ENCODE measurements around the gene NHP2. TPM values are rescaled to one million over a fixed set of nuclear protein-coding genes. Genes with fewer than 3 reads are reported as not detected.

Gene NHP2
- total and polyA plus RNA-seq, 4 experiments from 2014 or later = 64.1 to 250 (median 139) TPM

DNA sequence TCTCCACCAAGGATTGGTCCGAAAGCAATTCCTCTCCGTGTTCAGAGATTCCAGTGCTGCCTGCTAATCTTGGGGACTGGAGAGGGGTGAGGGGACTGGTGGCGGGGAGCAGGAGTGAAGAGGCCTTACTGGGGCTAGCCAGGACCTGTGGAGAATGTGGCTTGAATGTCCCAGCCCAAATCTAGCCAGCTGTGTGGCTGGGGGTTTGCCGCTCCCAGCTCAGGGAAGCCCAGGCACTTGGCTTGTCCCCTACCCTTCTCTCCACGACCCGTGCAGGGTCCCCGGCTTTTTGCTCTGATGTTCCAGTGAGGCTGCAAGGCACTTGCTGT, 37.9 kb downstream of the NHP2 start:
- ChIA-PET CTCF (ENCODE audit: partially characterized antibody) (interaction anchor here (1.3 kb wide), 1 partner anchor 15 kb away, joined by 3 read pairs; the partner anchor contains the start of gene RMND5B), POLR2A (ENCODE audit: partially characterized antibody) (interaction anchor here (1.1 to 1.8 kb wide), 3 partner anchors 15 to 91 kb away, joined by 3 to 6 read pairs (median 5); partner anchors contain the start of genes NHP2 and RMND5B)
- DNase-seq = no peak
- H3K4me3 ChIP-seq (ENCODE audit: low read length in 2 of 2) = no peak overlapping the region
- H3K4me3 Mint-ChIP-seq = peak overlapping the region in 6 of 8 donors; percentile 28 to 95 (median 52)
- H3K27ac Mint-ChIP-seq = peak overlapping the region in 6 of 7 donors; percentile 66 to 91 (median 80)
- H3K4me1 ChIP-seq (ENCODE audit: insufficient read depth, low read length) = peaks cover 49% of the 10 kb centered on the region
- no peaks in the 10 kb centered on the region for H3K36me3 ChIP-seq (ENCODE audit: insufficient read depth, low read length)
- peaks cover 22 to 48% (median 31%) of the 10 kb centered on the region in 4 donors for H3K4me1 Mint-ChIP-seq
- H3K9me3 ChIP-seq (ENCODE audit: control insufficient read depth in 1 of 2, low read length in 2 of 2) = no peaks in the 10 kb centered on the region
- H3K36me3 Mint-ChIP-seq = peaks cover 0 to 6% of the 10 kb centered on the region in 2 donors
- no peaks in the 10 kb centered on the region for H3K9me3 Mint-ChIP-seq
- H3K27me3 ChIP-seq (ENCODE audit: insufficient read depth, low read length) = no peaks in the 10 kb centered on the region
- H3K27ac ChIP-seq (ENCODE audit: low read depth, low read length) = no peak overlapping the region
- intact Hi-C loops (cut with micrococcal nuclease) = no loop called here
- H3K27me3 Mint-ChIP-seq = peaks cover 0 to 2% of the 10 kb centered on the region in 2 donors

DNA sequence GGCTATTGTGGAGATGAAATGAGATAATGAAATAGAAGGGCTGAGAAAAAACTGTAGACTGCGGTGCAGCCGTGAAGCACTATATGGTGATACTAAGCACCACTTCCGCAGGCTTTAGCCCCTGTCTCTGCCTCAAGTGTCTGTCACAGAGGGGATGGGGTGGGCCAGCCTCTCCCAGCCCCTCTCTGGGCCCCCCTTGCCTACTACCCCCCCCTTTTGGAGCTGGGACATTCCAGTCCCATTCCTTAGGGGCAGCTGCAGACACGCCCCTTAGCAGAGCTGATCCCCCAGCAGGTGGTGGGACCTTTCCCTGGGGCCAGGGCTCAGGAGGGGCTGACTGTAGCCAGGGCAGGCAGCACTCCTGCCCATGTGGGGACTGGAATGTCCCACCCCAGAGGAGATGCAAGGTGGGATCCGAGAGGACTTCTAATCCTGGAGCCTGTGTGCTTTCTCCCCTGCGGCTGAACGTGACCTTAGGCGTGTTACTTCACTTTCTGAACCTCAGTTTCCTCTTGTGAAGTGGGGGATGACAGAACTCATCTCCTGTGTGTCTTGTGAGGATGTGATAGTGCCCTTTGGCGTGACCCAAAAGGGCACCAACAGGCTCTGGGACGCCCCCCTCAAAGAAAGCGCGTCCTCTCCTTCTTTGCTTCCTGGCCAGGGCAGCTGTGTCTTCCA, 38.4 kb downstream of the NHP2 start:
- intact Hi-C loops (cut with micrococcal nuclease) = no loop called here
- H3K27ac Mint-ChIP-seq = peak overlapping the region; percentile 73 to 91 (median 86)

GRCh38 chr5:178114325-178115135, 39.2 kb downstream of the NHP2 start:
- POLR2A ChIA-PET (ENCODE audit: partially characterized antibody) = interaction anchor here (0.8 to 1.7 kb wide), 6 partner anchors 10 to 90 kb away, joined by 3 to 6 read pairs (median 4); partner anchors contain the start of genes HNRNPAB, NHP2 and RMND5B
- peak overlapping the region; percentile 45 to 57 for H3K4me3 ChIP-seq (ENCODE audit: low read length in 2 of 2)
- DNase-seq = peak; percentile 41 to 73 (median 46)
- no peaks in the 10 kb centered on the region for H3K36me3 ChIP-seq (ENCODE audit: insufficient read depth, low read length)
- peak overlapping the region; percentile 73 to 91 (median 87) for H3K27ac Mint-ChIP-seq
- H3K27ac ChIP-seq (ENCODE audit: low read depth, low read length) = peak overlapping the region; percentile 20
- H3K27me3 Mint-ChIP-seq = peaks cover 0 to 2% of the 10 kb centered on the region in 2 donors
- H3K9me3 ChIP-seq (ENCODE audit: control insufficient read depth in 1 of 2, low read length in 2 of 2) = no peaks in the 10 kb centered on the region
- H3K9me3 Mint-ChIP-seq = no peaks in the 10 kb centered on the region
- peaks cover 0 to 6% of the 10 kb centered on the region in 2 donors for H3K36me3 Mint-ChIP-seq
- H3K27me3 ChIP-seq (ENCODE audit: insufficient read depth, low read length) = no peaks in the 10 kb centered on the region
- peaks cover 20 to 50% (median 29%) of the 10 kb centered on the region in 4 donors for H3K4me1 Mint-ChIP-seq
- peaks cover 45% of the 10 kb centered on the region for H3K4me1 ChIP-seq (ENCODE audit: insufficient read depth, low read length)
- CTCF ChIA-PET (ENCODE audit: partially characterized antibody) = no interaction called here
- intact Hi-C loops (cut with micrococcal nuclease) = loop anchor here (5.0 kb wide), 1 partner anchor 38 kb away; the partner anchor contains the start of gene NHP2
- peak overlapping the region; percentile 83 to 95 (median 86) for H3K4me3 Mint-ChIP-seq

More for the DNA sequence above, 38.4 kb downstream of the NHP2 start:
- Histone ChIP-seq H3K27me3 (ENCODE audit: insufficient read depth, low read length) (no peaks in the 10 kb centered on the region), H3K4me1 (ENCODE audit: insufficient read depth, low read length) (peaks cover 45% of the 10 kb centered on the region), H3K36me3 (ENCODE audit: insufficient read depth, low read length) (no peaks in the 10 kb centered on the region), H3K27ac (ENCODE audit: low read depth, low read length) (no peak overlapping the region), H3K4me3 (ENCODE audit: low read length in 2 of 2) (peak overlapping the region in 1 of 2 donors; percentile 45), H3K9me3 (ENCODE audit: control insufficient read depth in 1 of 2, low read length in 2 of 2) (no peaks in the 10 kb centered on the region)
- POLR2A ChIA-PET (ENCODE audit: partially characterized antibody) = interaction anchor here (0.8 to 1.5 kb wide), 3 partner anchors 16 to 38 kb away, joined by 4 to 6 read pairs (median 6); partner anchors contain the start of genes NHP2 and RMND5B
- Mint-ChIP-seq H3K9me3 (no peaks in the 10 kb centered on the region), H3K27me3 (peaks cover 0 to 2% of the 10 kb centered on the region in 2 donors), H3K4me3 (peak overlapping the region; percentile 73 to 95 (median 86)), H3K36me3 (peaks cover 0 to 6% of the 10 kb centered on the region in 2 donors), H3K4me1 (peaks cover 20 to 50% (median 29%) of the 10 kb centered on the region in 4 donors)
- DNase-seq = no peak
- CTCF ChIA-PET (ENCODE audit: partially characterized antibody) = interaction anchor here (1.3 kb wide), 1 partner anchor 15 kb away, joined by 3 read pairs; the partner anchor contains the start of gene RMND5B

DNA sequence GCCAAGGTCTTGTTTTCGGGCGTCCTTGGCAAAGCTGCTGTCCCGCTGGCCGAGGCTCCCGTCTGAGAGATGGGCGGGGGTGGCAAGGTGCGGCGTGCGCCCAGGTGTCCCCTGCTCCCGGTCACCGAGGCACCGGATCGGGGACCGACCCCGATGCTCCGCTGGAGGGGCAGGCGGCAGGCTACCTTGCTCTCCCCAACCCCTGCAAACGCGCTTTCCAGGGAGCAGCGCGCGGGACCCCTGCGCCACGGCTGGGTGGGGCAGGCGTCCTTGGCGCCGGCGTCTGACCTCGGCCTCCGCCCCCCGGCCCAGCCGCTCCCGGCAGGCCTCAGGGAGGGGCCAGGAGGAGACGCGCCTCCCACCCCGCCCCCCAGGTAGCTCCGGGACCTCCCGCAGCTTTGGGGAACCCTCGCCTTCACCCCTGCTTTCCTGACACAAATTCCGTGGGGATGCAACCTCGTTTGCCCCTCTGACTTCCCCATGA, 39.8 kb downstream of the NHP2 start:
- Histone ChIP-seq H3K4me3 (ENCODE audit: low read length in 2 of 2) (peak overlapping the region; percentile 45 to 57), H3K36me3 (ENCODE audit: insufficient read depth, low read length) (no peaks in the 10 kb centered on the region), H3K27me3 (ENCODE audit: insufficient read depth, low read length) (no peaks in the 10 kb centered on the region), H3K27ac (ENCODE audit: low read depth, low read length) (peak overlapping the region; percentile 20), H3K9me3 (ENCODE audit: control insufficient read depth in 1 of 2, low read length in 2 of 2) (no peaks in the 10 kb centered on the region), H3K4me1 (ENCODE audit: insufficient read depth, low read length) (peaks cover 45% of the 10 kb centered on the region)
- Mint-ChIP-seq H3K36me3 (peaks cover 0 to 6% of the 10 kb centered on the region in 2 donors), H3K27ac (peak overlapping the region; percentile 73 to 91 (median 87)), H3K27me3 (peaks cover 0 to 2% of the 10 kb centered on the region in 2 donors), H3K4me3 (peak overlapping the region; percentile 83 to 95 (median 86)), H3K9me3 (no peaks in the 10 kb centered on the region), H3K4me1 (peaks cover 20 to 50% (median 31%) of the 10 kb centered on the region in 4 donors)
- ChIA-PET POLR2A (ENCODE audit: partially characterized antibody) (interaction anchor here (0.8 to 1.7 kb wide), 5 partner anchors 11 to 91 kb away, joined by 3 to 6 read pairs (median 5); partner anchors contain the start of genes HNRNPAB, NHP2 and RMND5B), CTCF (ENCODE audit: partially characterized antibody) (no interaction called here)
- intact Hi-C loops (cut with micrococcal nuclease) = loop anchor here (1.0 to 5.0 kb wide), 3 partner anchors 7 to 38 kb away; partner anchors contain the start of gene NHP2
- no peak for DNase-seq

DNA sequence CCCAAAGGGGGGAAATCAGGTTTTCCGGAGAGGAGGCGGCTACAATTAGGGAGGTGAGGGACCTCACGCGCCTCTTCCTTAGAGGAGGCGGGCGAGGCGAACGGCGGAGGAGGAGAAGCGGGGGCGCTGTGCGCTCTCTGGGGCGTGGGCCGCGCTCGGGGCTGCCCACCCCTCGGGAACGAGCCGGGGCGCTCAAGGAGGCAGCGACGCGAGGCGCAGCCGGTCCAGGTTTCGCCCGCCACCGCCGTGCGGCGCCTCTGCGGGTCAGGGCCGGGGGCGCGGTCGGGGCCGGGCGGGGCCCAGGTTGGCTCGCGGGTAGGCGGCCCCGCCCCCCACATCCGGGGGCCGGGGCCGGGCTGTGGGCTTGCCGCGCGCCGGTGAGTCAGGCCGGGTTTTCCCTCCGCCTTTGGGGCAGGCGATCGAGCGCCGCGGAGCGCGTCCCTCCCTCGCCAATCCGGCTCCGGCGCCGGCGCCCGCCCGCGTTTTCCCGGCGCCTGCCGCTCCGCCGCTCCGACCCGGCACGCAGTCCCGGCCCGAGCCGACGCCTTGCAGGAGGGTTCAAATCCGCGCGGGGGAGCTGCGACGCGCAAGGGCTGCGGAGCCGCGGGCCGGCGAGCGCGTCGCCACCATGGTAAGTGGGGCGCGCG, 40.4 kb downstream of the NHP2 start, which contains the start of gene N4BP3:
Gene N4BP3, plus strand, starts transcription at position 392 of the 647 bp plus-strand sequence. CDS start 6,052 bp downstream, outside the sequence.
- intact Hi-C loops (cut with micrococcal nuclease) = loop anchor here (1.0 to 5.0 kb wide), 3 partner anchors 8 to 39 kb away; partner anchors contain the start of gene NHP2
- Histone ChIP-seq H3K9me3 (ENCODE audit: control insufficient read depth in 1 of 2, low read length in 2 of 2) (no peaks in the 10 kb centered on the region), H3K4me3 (ENCODE audit: low read length in 2 of 2) (peak within 1 kb of the TSS; percentile 45 to 57), H3K36me3 (ENCODE audit: insufficient read depth, low read length) (no peaks in the 10 kb centered on the region), H3K27me3 (ENCODE audit: insufficient read depth, low read length) (no peaks in the 10 kb centered on the region), H3K4me1 (ENCODE audit: insufficient read depth, low read length) (peaks cover 43% of the 10 kb centered on the region), H3K27ac (ENCODE audit: low read depth, low read length) (peak within 1 kb of the TSS; percentile 32)
- POLR2A ChIA-PET (ENCODE audit: partially characterized antibody) = interaction anchor here (0.8 to 1.7 kb wide), 4 partner anchors 12 to 91 kb away, joined by 3 to 6 read pairs (median 6); partner anchors contain the start of genes HNRNPAB, NHP2 and RMND5B
- no peaks in the 10 kb centered on the region for H3K9me3 Mint-ChIP-seq
- DNase-seq = peak; percentile 76 to 85 (median 78)
- H3K4me3 Mint-ChIP-seq = peak within 1 kb of the TSS; percentile 86 to 95 (median 90)
- CTCF ChIA-PET (ENCODE audit: partially characterized antibody) = no interaction called here
- peak within 1 kb of the TSS; percentile 87 to 92 (median 89) for H3K27ac Mint-ChIP-seq
- H3K27me3 Mint-ChIP-seq = peaks cover 0 to 2% of the 10 kb centered on the region in 2 donors
- H3K36me3 Mint-ChIP-seq = peaks cover 0 to 6% of the 10 kb centered on the region in 2 donors
- peaks cover 20 to 50% (median 34%) of the 10 kb centered on the region in 4 donors for H3K4me1 Mint-ChIP-seq

- CTCF ChIA-PET (ENCODE audit: partially characterized antibody) = interaction anchor here (1.0 kb wide), 1 partner anchor 9 kb away, joined by 3 read pairs; no protein-coding TSS in a partner anchor
- no peaks in the 10 kb centered on the region for H3K9me3 ChIP-seq (ENCODE audit: control insufficient read depth in 1 of 2, low read length in 2 of 2)
- Mint-ChIP-seq H3K36me3 (peaks cover 0 to 6% of the 10 kb centered on the region in 2 donors), H3K9me3 (no peaks in the 10 kb centered on the region), H3K27ac (peak overlapping the region; percentile 47 to 92 (median 89)), H3K4me3 (peak overlapping the region; percentile 85 to 93 (median 88)), H3K27me3 (peaks cover 0 to 2% of the 10 kb centered on the region in 2 donors), H3K4me1 (peaks cover 20 to 51% (median 35%) of the 10 kb centered on the region in 4 donors)
- H3K4me3 ChIP-seq (ENCODE audit: low read length in 2 of 2) = no peak overlapping the region
- H3K27ac ChIP-seq (ENCODE audit: low read depth, low read length) = peak overlapping the region; percentile 32
- no peak for DNase-seq
- H3K27me3 ChIP-seq (ENCODE audit: insufficient read depth, low read length) = no peaks in the 10 kb centered on the region
- H3K36me3 ChIP-seq (ENCODE audit: insufficient read depth, low read length) = no peaks in the 10 kb centered on the region
- POLR2A ChIA-PET (ENCODE audit: partially characterized antibody) = no interaction called here
- H3K4me1 ChIP-seq (ENCODE audit: insufficient read depth, low read length) = peaks cover 38% of the 10 kb centered on the region
- intact Hi-C loops (cut with micrococcal nuclease) = loop anchor here (5.0 kb wide), 1 partner anchor 40 kb away; the partner anchor contains the start of gene NHP2
These were observed 41.1 kb downstream of the NHP2 start for GRCh38 chr5:178112545-178112944.
